Spinal cord (tissue), 10 donors: ENCODE data around the gene PRRC2A. TPM values are rescaled to one million over a fixed set of nuclear protein-coding genes. Genes with fewer than 3 reads are reported as not detected.

Source experiments
- DNase-seq, 6 donors: peaks; one replicate each; pipeline versions ENCODE4 v3.0.0 to v3.0.0-alpha.2; 2013 to 2015; ENCODE audit warnings: low spot score in 6 of 6, low read depth in 4 of 6
- H3K27ac ChIP-seq: one replicate; pipeline ENCODE4 v1.5.1; 2013; ENCODE audit warnings: low read depth, low read length, control low read depth
- H3K27me3 ChIP-seq: one replicate; pipeline ENCODE4 v1.6.1; 2013; ENCODE audit warnings: low read length; ENCODE audit not compliant: control insufficient read depth, insufficient read depth
- H3K36me3 ChIP-seq: one replicate; pipeline ENCODE4 v1.6.1; 2013; ENCODE audit warnings: low read length; ENCODE audit not compliant: control insufficient read depth, insufficient read depth
- H3K4me1 ChIP-seq: one replicate; pipeline ENCODE4 v1.6.1; 2013; ENCODE audit warnings: low read length; ENCODE audit not compliant: control insufficient read depth, insufficient read depth
- H3K4me3 ChIP-seq: one replicate; pipeline ENCODE4 v1.5.1; 2013; ENCODE audit warnings: low read depth, low read length, control low read depth
- H3K9me3 ChIP-seq: one replicate; pipeline ENCODE4 v1.6.1; 2013; ENCODE audit warnings: low read length; ENCODE audit not compliant: control insufficient read depth, insufficient read depth
- WGBS: methylation state at CpG from one replicate; pipeline ENCODE4 v1.1.5; 2013; ENCODE audit warnings: missing lambda C conversion rate; ENCODE audit not compliant: insufficient coverage; 5-methylcytosine and 5-hydroxymethylcytosine counted together
- polyA plus RNA-seq, 2 donors: library from polyadenylated mRNA; unstranded; fragments of 120-200 nt; gene quantifications; one replicate each; pipeline ENCODE4 v1.2.1, GENCODE V29; 2013; ENCODE audit not compliant: insufficient read length in 2 of 2
- total RNA-seq, 2 donors: library from RNA; depleted of rRNA in 1 of 2; stranded (reverse); fragments of 120-200 nt in 1 of 2; fragments of >200 nt in 1 of 2; gene quantifications; one replicate each; pipeline versions ENCODE4 v1.2.3 to v1.2.4, GENCODE V29; 2013 to 2014
- donor health status: healthy.

Gene PRRC2A
- total and polyA plus RNA-seq, 4 donors, result 48.7 to 250 (median 160) TPM

DNA sequence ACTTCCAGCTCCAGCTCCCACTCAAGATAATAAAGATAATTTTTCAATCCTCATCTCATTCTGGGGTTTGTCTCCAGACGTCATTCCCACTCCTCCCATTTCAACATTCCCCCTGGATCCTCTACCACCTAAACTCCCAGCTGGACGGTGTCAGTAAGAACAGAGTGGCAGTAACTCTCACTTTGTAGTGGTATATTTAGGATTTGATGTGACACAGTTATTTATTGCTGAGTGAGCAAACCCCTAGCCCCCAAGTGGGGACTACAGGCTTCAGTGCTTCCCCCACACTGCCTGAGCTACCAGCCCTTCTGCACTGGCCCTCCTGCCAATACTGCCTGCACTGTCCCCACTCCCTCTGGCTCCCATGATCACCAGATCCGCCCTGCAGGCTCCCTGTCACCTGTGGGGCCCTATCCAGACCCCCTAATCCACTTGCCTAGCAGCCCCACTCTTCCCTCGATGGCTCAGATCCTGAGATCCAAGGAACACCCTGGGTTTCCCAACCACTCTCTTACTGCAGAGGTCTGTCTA, 37.7 kb downstream of the PRRC2A start:
- H3K27me3 ChIP-seq, result no peaks in the 10 kb centered on the region
- H3K27ac ChIP-seq, result no peak overlapping the region
- no peak for DNase-seq
- H3K36me3 ChIP-seq, result peaks cover 42% of the 10 kb centered on the region
- WGBS, result 91% methylated on average over 2 of the region's 4 CpGs
- H3K4me1 ChIP-seq, result peaks cover 45% of the 10 kb centered on the region
- H3K9me3 ChIP-seq, result no peaks in the 10 kb centered on the region
- no peak overlapping the region for H3K4me3 ChIP-seq

DNA sequence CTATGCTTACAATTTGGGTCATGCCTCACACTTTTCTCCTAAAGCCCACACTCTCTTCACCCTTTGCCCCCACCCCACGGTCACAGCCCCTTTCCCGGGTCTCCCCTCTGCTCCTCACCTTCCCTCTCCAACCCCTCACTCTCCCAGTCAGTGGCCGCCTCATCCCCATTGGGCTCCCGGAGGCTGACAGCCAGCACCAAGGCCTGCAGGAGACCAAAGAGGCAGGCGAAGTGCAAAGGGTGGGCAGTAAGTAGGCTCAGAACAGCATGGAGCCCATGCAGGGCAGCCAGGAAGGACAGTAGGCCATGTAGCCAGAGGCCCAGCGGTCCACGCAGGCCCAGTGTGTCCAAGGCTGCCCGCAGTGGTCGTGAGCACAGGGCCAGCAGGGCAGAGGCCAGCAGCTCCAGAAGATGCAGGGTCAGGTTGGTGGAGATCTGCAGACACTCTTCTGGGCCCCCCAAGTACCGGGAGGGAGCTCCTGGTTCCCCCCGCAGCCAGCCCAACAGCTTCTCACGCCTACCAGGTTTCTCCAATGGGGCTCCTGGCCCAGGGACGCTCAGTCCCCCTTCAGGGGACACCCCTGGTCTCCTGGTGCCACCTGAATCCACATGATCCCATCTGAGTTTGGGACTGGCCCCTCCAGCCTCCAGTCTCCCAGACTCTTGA, 38.6 kb downstream of the PRRC2A start:
- Histone ChIP-seq H3K9me3 (no peaks in the 10 kb centered on the region), H3K36me3 (peaks cover 47% of the 10 kb centered on the region), H3K4me3 (peak overlapping the region; percentile 61), H3K4me1 (peaks cover 46% of the 10 kb centered on the region), H3K27me3 (no peaks in the 10 kb centered on the region), H3K27ac (peak overlapping the region; percentile 79)
- DNase-seq, result no peak
- WGBS, result 90% methylated on average over 12 of the region's 13 CpGs

DNA sequence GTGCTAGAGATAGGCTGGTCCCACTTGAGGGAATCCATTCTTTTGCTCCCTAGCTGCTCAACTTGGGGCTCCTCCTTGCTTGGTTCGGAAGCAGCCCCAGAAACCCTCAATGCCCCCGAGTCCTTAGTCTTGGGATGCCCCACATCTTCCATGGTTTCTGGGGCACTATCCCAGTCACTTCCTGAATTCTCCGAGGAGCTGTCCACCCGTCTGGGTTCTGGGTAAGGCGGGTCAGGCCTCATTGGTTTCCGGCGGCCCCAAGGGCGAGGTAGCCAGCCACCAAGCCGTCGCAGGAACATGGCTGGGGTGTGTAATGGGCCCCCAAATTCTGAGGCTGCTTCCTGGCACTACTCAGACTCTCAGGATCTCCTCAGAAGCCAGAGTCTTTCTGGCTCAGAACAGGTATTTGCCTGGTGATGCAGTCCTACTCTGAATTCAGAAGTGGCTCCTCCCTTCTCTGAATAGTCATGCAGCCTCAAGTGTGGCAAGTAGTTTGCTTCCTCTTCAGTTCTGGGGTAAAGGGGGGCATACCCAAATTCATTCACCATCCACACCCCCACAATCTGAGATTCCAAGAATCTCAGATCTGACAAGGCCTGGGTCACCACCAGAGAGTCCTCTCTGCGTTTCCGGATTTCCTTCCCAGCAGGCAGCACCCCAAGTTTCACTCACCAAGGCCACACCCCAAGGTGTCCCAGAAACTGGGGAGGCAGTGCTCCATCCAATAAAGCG, 39.3 kb downstream of the PRRC2A start:
- WGBS, result 44% methylated on average over 13 of the region's 13 CpGs
- peaks cover 47% of the 10 kb centered on the region for H3K36me3 ChIP-seq
- no peaks in the 10 kb centered on the region for H3K27me3 ChIP-seq
- peak overlapping the region; percentile 79 for H3K27ac ChIP-seq
- DNase-seq, result no peak
- no peaks in the 10 kb centered on the region for H3K9me3 ChIP-seq
- peaks cover 50% of the 10 kb centered on the region for H3K4me1 ChIP-seq
- peak overlapping the region; percentile 61 for H3K4me3 ChIP-seq

DNA sequence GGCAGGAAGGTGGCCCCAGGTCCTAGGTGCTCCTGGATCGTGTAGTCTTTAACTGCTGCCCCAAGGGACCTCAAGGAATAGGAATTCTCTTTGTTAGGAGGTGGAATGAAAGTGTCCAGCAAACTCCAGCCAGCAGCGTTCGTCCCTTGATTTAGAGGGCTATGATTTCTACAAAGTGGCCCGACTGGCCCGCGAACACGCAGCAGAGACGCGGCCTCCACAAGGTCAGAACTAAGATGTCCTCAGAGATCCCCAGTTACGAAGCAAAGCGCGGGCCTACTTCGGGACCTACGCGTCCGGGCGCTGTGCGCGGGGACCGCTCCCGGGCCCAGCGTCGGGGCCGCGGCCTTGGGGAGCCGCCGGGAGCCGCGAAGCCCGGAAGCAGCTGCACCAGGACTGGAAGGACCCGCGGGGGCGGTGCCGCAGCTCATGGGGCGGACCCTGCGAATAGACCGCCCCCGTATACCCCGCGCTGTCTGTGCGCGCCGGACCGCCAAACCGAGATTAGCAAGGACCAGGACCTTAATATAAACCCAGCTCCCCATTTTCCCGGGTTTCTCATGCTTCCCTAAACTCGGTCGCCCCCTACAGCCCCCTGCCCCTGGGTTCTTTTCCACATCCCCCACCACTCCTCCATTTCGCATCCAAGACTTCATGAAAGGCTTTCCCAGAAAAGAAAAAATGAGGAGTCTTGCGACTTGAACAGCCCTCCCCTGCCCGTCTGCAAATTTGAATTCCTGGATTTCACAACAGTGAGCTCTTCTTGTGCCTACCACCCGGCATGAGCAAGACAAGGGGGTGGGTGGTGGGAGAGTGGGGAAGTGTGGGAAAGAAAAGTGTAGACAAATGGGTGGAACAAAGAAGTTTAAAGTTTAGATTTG, 40.1 kb downstream of the PRRC2A start, which contains the start of gene C6orf47:
Gene C6orf47, minus strand, starts transcription at position 398 of the 881 bp plus-strand sequence. CDS start 831 bp downstream, outside the sequence.
- Histone ChIP-seq H3K36me3 (peaks cover 47% of the 10 kb centered on the region), H3K4me1 (peaks cover 50% of the 10 kb centered on the region), H3K4me3 (peak within 1 kb of the TSS; percentile 61), H3K9me3 (no peaks in the 10 kb centered on the region), H3K27me3 (no peaks in the 10 kb centered on the region), H3K27ac (peak within 1 kb of the TSS; percentile 79)
- WGBS, result under 1% methylated on average over 51 of the region's 52 CpGs
- peak in 3 of 6 donors; percentile 61 to 92 (median 92) for DNase-seq

DNA sequence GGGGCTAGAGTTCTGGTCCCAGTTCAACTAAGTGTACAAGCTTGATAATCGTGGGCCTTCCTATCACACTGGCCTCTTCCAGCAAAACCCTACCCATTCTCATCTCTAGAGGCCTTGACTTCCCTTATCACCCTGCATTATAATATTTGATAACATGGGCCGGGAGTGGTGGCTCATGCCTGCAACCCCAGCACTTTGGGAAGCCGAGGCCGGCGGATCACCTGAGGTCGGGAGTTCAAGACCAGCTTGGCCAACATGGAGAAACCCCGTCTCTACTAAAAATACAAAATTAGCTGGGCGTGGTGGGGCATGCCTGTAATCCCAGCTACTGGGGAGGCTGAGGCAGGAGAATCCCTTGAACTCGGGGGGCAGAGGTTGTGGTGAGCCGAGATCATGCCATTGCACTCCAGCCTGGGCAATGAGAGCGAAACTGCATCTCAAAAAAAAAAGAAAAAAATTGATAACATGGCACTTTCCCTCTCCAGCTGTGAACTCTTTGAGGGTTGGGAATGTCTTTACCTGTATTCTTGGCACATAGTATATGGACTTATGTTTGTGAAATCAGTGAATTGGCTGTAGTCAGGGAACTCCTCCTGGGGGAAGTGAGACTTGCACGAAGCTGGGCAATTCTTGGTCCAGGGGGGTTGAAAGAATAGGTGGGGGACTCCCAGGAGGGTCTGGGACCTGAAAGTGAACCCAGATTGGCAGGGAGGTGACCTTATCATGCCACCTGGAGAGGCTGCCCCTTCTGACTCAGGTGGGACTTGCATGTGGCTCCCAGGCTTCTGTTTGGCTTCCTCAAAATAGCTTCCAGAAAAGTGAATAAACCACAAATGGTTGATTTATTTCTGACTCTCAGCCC, 41.0 kb downstream of the PRRC2A start:
- H3K4me3 ChIP-seq, result peak overlapping the region; percentile 61
- peaks cover 53% of the 10 kb centered on the region for H3K4me1 ChIP-seq
- no peak for DNase-seq
- H3K27ac ChIP-seq, result peak overlapping the region; percentile 79
- 98% methylated on average over 4 of the region's 12 CpGs for WGBS
- no peaks in the 10 kb centered on the region for H3K27me3 ChIP-seq
- H3K36me3 ChIP-seq, result peaks cover 45% of the 10 kb centered on the region
- no peaks in the 10 kb centered on the region for H3K9me3 ChIP-seq

DNA sequence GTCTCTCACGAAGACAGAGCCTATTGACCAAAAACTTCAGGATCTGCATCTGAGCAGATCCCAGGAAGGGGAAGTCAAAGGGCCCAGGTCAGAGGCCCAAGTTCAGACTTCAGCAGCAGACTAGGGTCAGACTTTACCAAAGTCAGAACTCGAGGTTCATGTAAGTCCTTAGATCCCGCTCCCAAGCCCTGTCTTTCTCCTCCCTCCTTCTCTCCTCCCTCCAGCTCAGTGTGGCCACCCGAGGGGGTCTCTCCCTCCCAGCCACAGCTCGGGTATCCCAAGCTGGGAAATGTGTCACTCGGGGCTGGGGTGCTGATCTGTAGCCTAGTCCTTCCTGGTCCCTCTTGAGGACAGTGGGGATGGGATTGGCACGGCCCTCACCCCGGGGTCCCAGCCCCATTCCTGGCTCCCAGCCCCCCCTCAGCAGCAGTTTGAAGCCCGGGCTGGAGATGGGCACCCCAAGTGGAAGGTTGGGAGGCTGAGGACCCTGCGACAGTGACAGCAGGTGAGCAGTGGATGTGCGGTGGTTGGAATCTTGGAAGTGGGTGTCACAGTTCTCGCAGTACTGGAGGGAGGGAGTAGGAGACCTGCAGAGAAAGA, 41.7 kb downstream of the PRRC2A start:
- H3K27ac ChIP-seq, result no peak overlapping the region
- H3K4me3 ChIP-seq, result no peak overlapping the region
- H3K4me1 ChIP-seq, result peaks cover 59% of the 10 kb centered on the region
- no peaks in the 10 kb centered on the region for H3K9me3 ChIP-seq
- DNase-seq, result no peak
- peaks cover 44% of the 10 kb centered on the region for H3K36me3 ChIP-seq
- WGBS, result 86% methylated on average over 12 of the region's 12 CpGs
- H3K27me3 ChIP-seq, result no peaks in the 10 kb centered on the region

DNA sequence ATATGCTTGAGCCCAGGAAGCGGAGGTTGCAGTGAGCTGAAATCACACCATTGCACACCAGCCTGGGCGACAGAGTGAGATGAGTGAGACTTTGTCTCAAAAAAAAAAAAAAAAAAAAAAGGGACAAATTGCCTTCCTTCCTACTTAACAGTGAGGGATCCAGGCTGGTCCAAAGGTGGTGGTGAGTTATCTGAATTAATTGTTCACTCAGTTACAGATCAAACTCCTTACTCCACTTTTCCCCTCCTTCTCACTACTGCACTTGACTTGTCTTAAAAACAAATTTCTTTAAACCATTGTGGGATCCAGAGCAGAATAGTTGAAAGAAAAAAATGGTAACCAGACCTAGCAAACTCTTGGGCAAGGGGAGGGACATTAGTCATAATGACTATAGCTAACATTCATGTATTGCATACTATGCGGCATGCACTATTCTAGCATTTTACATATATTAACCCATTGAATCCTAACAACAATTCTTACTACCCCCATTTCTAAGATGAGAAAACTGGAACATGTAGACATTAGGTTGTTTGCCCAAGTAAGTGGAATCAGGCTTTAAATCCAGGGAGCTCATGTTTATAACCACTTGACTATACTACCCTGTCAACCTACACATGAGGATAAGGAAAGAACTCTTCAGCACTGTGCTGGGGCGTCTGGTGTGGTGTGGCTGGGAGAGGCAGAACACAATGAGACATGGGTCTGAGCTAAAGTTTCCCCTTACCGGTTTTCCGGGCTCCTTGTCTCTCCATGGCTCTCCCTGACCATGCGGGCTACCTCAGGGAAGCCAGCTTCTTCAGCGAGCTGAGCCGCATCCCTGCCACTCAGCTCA, 42.8 kb downstream of the PRRC2A start:
- peaks cover 60% of the 10 kb centered on the region for H3K4me1 ChIP-seq
- H3K9me3 ChIP-seq, result no peaks in the 10 kb centered on the region
- no peak for DNase-seq
- peak overlapping the region; percentile 99 for H3K27ac ChIP-seq
- no peaks in the 10 kb centered on the region for H3K27me3 ChIP-seq
- peaks cover 46% of the 10 kb centered on the region for H3K36me3 ChIP-seq
- WGBS, result 58% methylated on average over 5 of the region's 9 CpGs
- H3K4me3 ChIP-seq, result peak overlapping the region; percentile 93
